Measurements from ENCODE around the gene GPR146. TPM values are rescaled to one million over a fixed set of nuclear protein-coding genes. Genes with fewer than 3 reads are reported as not detected.

Gene GPR146
- total RNA-seq, 4 donors from 2014 or later: 9.2 to 14.5 TPM; not detected in 2

- no peak for TF ChIP-seq EP300 (IDR thresholded peaks at IDR 0.05; ENCODE audit: low read depth)
- no peak for TF ChIP-seq POLR2AphosphoS5 (IDR thresholded peaks at IDR 0.05)
- TF ChIP-seq CTCF (IDR thresholded peaks at IDR 0.05): no peak
- TF ChIP-seq POLR2A (IDR thresholded peaks at IDR 0.05): no peak
- H3K27ac ChIP-seq: no peak overlapping the region
- no peaks in the 10 kb centered on the region for H3K9me3 ChIP-seq
- intact Hi-C loops (cut with DNase I; ENCODE audit: low total_unique reads) (no loop called here), in situ Hi-C loops (cut with MboI; ENCODE audit: low pct_ligation_motif_present in 1 of 4, low pct_unique_long_range_greater_than_20kb in 1 of 4, low sequenced_read_pairs in 3 of 4) (no loop called here)
- peaks cover 0 to 5% (median 2%) of the 10 kb centered on the region in 4 donors for H3K4me1 ChIP-seq
- 89% methylated on average over 34 of the region's 34 CpGs; no CpG with 5 or more reads in 1 of the 2 donors for WGBS, 2 donors (ENCODE audit: low coverage in 1 of 2)
- H3K27me3 ChIP-seq: no peaks in the 10 kb centered on the region
- no peaks in the 10 kb centered on the region for H3K36me3 ChIP-seq
- H3K4me3 ChIP-seq: no peak overlapping the region
- DNase-seq: no peak
Observed at GRCh38 chr7:1100834-1101562, 56.7 kb downstream of the GPR146 start.

- TF ChIP-seq EP300 (IDR thresholded peaks at IDR 0.05; ENCODE audit: low read depth): no peak
- TF ChIP-seq POLR2A (IDR thresholded peaks at IDR 0.05): no peak
- TF ChIP-seq CTCF (IDR thresholded peaks at IDR 0.05): no peak
- TF ChIP-seq POLR2AphosphoS5 (IDR thresholded peaks at IDR 0.05): no peak
- Histone ChIP-seq H3K9me3 (no peaks in the 10 kb centered on the region), H3K4me3 (no peak overlapping the region), H3K27ac (no peak overlapping the region), H3K4me1 (no peaks in the 10 kb centered on the region), H3K36me3 (no peaks in the 10 kb centered on the region), H3K27me3 (no peaks in the 10 kb centered on the region)
- WGBS, 2 donors (ENCODE audit: low coverage in 1 of 2): 90 to 100% methylated on average over 3 to 47 of the region's 47 CpGs
- intact Hi-C loops (cut with DNase I; ENCODE audit: low total_unique reads) (no loop called here), in situ Hi-C loops (cut with MboI; ENCODE audit: low pct_ligation_motif_present in 1 of 4, low pct_unique_long_range_greater_than_20kb in 1 of 4, low sequenced_read_pairs in 3 of 4) (no loop called here)
- no peak for DNase-seq
Observed at GRCh38 chr7:1101563-1102431, 57.5 kb downstream of the GPR146 start.

GRCh38 chr7:1103009-1103788 is 58.9 kb downstream of the GPR146 start:
- Histone ChIP-seq H3K9me3 (no peaks in the 10 kb centered on the region), H3K27me3 (no peaks in the 10 kb centered on the region), H3K27ac (no peak overlapping the region), H3K4me1 (no peaks in the 10 kb centered on the region), H3K4me3 (no peak overlapping the region), H3K36me3 (no peaks in the 10 kb centered on the region)
- DNase-seq: no peak
- 78 to 97% methylated on average over 6 to 34 of the region's 34 CpGs for WGBS, 2 donors (ENCODE audit: low coverage in 1 of 2)
- TF ChIP-seq POLR2AphosphoS5 (IDR thresholded peaks at IDR 0.05) (no peak), EP300 (IDR thresholded peaks at IDR 0.05; ENCODE audit: low read depth) (no peak), CTCF (IDR thresholded peaks at IDR 0.05) (no peak), POLR2A (IDR thresholded peaks at IDR 0.05) (no peak)
- intact Hi-C loops (cut with DNase I; ENCODE audit: low total_unique reads) (no loop called here), in situ Hi-C loops (cut with MboI; ENCODE audit: low pct_ligation_motif_present in 1 of 4, low pct_unique_long_range_greater_than_20kb in 1 of 4, low sequenced_read_pairs in 3 of 4) (no loop called here)

Data from transverse colon (tissue), 4 donors.